NT2/D1 (cell line): ENCODE measurements around the gene CNKSR2.

ENCODE experiments used
- SUZ12 ChIP-seq: IDR thresholded peaks from 2 replicates; pipeline ENCODE4 v1.6.1; 2011; ENCODE audit not compliant: insufficient read length, insufficient read depth; ENCODE audit errors: extremely low read depth
- YY1 ChIP-seq: IDR thresholded peaks from 2 replicates; pipeline ENCODE4 v1.6.1; 2011; ENCODE audit not compliant: insufficient read length, insufficient read depth
- ZNF274 ChIP-seq: IDR thresholded peaks from 2 replicates; pipeline ENCODE4 v1.6.1; 2011; ENCODE audit warnings: mild to moderate bottlenecking, low read depth, low read length

DNA sequence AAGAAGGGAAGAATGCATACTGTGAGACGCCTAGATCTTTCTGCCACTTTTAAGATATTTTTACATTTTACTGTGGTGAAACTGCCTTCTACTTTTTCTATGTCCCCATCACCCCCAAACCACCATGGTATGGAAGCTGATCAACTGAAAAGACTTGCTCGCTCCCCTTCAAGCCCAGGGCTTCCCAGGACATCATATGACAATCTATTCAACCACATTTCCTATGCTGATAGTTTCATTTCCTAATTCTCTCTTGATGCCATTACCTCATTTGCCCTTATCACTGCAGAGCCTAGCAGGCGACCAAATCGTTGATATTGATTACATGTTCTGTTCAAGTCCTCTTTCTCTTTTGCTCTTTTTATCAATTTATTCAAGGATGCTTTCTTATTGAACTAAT lies 324.1 kb downstream of the CNKSR2 start:
- TF ChIP-seq ZNF274 (no peak), SUZ12 (no peak), YY1 (no peak)
